Measurements from ENCODE around the gene KLHDC4. TPM values are rescaled to one million over a fixed set of nuclear protein-coding genes. Genes with fewer than 3 reads are reported as not detected.

Gene KLHDC4
- total and polyA plus RNA-seq, 11 donors, result 6.8 to 20.5 (median 14.3) TPM

GRCh38 chr16:87669672-87670071 lies 96.1 kb downstream of the KLHDC4 start:
- WGBS, 4 donors, result 69 to 78% (median 72%) methylated on average over 13 to 21 of the region's 21 CpGs
- no peaks in the 10 kb centered on the region for H3K4me1 ChIP-seq
- intact Hi-C loops (cut with DNase I), result no loop called here
- ATAC-seq (no peak), DNase-seq (no peak)
- H3K27me3 ChIP-seq, result peaks cover 0 to 18% (median 0%) of the 10 kb centered on the region in 9 donors
- TF ChIP-seq, protein P1, sequence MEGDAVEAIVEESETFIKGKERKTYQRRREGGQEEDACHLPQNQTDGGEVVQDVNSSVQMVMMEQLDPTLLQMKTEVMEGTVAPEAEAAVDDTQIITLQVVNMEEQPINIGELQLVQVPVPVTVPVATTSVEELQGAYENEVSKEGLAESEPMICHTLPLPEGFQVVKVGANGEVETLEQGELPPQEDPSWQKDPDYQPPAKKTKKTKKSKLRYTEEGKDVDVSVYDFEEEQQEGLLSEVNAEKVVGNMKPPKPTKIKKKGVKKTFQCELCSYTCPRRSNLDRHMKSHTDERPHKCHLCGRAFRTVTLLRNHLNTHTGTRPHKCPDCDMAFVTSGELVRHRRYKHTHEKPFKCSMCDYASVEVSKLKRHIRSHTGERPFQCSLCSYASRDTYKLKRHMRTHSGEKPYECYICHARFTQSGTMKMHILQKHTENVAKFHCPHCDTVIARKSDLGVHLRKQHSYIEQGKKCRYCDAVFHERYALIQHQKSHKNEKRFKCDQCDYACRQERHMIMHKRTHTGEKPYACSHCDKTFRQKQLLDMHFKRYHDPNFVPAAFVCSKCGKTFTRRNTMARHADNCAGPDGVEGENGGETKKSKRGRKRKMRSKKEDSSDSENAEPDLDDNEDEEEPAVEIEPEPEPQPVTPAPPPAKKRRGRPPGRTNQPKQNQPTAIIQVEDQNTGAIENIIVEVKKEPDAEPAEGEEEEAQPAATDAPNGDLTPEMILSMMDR (IDR thresholded peaks at IDR 0.05), result no peak
- no peak for TF ChIP-seq POLR2A (IDR thresholded peaks at IDR 0.05)
- no peak overlapping the region for H3K27ac ChIP-seq
- H3K9me3 ChIP-seq, result no peaks in the 10 kb centered on the region
- H3K4me3 ChIP-seq, result no peak overlapping the region
- no peaks in the 10 kb centered on the region for H3K36me3 ChIP-seq

GRCh38 chr16:87667946-87668345 lies 97.8 kb downstream of the KLHDC4 start:
- Histone ChIP-seq H3K27ac (no peak overlapping the region), H3K4me3 (no peak overlapping the region), H3K4me1 (no peaks in the 10 kb centered on the region), H3K27me3 (peaks cover 0 to 18% (median 0%) of the 10 kb centered on the region in 9 donors), H3K9me3 (no peaks in the 10 kb centered on the region), H3K36me3 (no peaks in the 10 kb centered on the region)
- TF ChIP-seq, protein P1 (IDR thresholded peaks at IDR 0.05), result no peak
- TF ChIP-seq POLR2A (IDR thresholded peaks at IDR 0.05), result no peak
- intact Hi-C loops (cut with DNase I), result no loop called here
- ATAC-seq (no peak), DNase-seq (no peak)
- WGBS, 4 donors, result 84 to 87% (median 85%) methylated on average over 19 of the region's 19 CpGs

- TF ChIP-seq POLR2A (IDR thresholded peaks at IDR 0.05), result no peak
- TF ChIP-seq, protein P1 (IDR thresholded peaks at IDR 0.05), result no peak
- Histone ChIP-seq H3K9me3 (no peaks in the 10 kb centered on the region), H3K4me3 (no peak overlapping the region), H3K27ac (no peak overlapping the region), H3K36me3 (no peaks in the 10 kb centered on the region), H3K27me3 (peaks cover 0 to 18% (median 0%) of the 10 kb centered on the region in 9 donors), H3K4me1 (no peaks in the 10 kb centered on the region)
- no peak for ATAC-seq
- intact Hi-C loops (cut with DNase I), result no loop called here
- 73 to 80% (median 75%) methylated on average over 7 of the region's 7 CpGs for WGBS, 4 donors
- no peak for DNase-seq
Observed at GRCh38 chr16:87667443-87667842, 98.3 kb downstream of the KLHDC4 start.

DNA sequence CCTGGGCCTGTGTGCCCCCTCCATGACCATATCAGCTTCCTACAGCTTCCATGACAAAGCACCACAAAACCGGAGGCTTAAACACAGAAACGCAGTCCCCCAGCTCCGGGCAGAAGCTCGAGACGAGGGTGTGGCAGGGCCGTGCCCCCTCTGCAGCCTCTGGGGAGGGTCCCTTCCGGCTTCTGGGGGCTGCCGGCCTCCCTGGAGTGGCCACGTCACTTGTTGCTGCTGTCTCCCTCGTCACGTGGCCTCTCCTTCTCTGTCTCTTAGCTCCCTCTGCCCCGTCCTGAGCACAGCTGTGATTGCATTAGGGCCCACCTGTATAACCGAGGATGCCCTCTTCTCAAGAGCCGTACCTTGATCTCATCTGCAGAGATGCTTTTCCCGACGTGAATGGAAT lies 98.9 kb downstream of the KLHDC4 start:
- ATAC-seq (no peak), DNase-seq (no peak)
- no peak overlapping the region for H3K4me3 ChIP-seq
- peaks cover 0 to 14% (median 0%) of the 10 kb centered on the region in 9 donors for H3K27me3 ChIP-seq
- TF ChIP-seq, protein P1 (IDR thresholded peaks at IDR 0.05), result no peak
- TF ChIP-seq POLR2A (IDR thresholded peaks at IDR 0.05), result no peak
- intact Hi-C loops (cut with DNase I), result no loop called here
- no peaks in the 10 kb centered on the region for H3K4me1 ChIP-seq
- H3K9me3 ChIP-seq, result no peaks in the 10 kb centered on the region
- no peak overlapping the region for H3K27ac ChIP-seq
- H3K36me3 ChIP-seq, result no peaks in the 10 kb centered on the region
- WGBS, 4 donors, result 66 to 76% (median 71%) methylated on average over 13 to 16 of the region's 16 CpGs
